Keratinocyte (primary cell): ENCODE measurements around the gene MTMR11. TPM values are rescaled to one million over a fixed set of nuclear protein-coding genes. Genes with fewer than 3 reads are reported as not detected.

Experiments used
- DNase-seq: peaks from one replicate; pipeline ENCODE4 v3.0.0-alpha.2; 2011; ENCODE audit warnings: low read depth, missing footprints, low spot score
- FAIRE-seq: peaks from 2 replicates; lab custom pipeline; 2011; peaks lifted over from hg19 to GRCh38; lab: Jason Lieb, UNC
- H2AFZ ChIP-seq: 2 replicates; pipeline ENCODE4 v1.6.0; 2012; ENCODE audit warnings: low read length, control low read depth, inconsistent platforms; ENCODE audit not compliant: control insufficient read depth
- H3K27ac ChIP-seq: 2 replicates; pipeline ENCODE4 v1.5.1; 2011; ENCODE audit warnings: low read length; ENCODE audit not compliant: control insufficient read depth, insufficient read depth
- H3K27me3 ChIP-seq: 3 replicates; pipeline ENCODE4 v1.6.0; 2011; ENCODE audit warnings: low read length; ENCODE audit not compliant: control insufficient read depth, insufficient read depth; ENCODE audit errors: extremely low read depth
- H3K36me3 ChIP-seq, 2 experiments: 2 replicates in 1 of 2; 3 replicates in 1 of 2; pipeline ENCODE4 v1.5.1; 2011; ENCODE audit warnings: low read length in 2 of 2, mild to moderate bottlenecking in 1 of 2; ENCODE audit not compliant: control insufficient read depth in 2 of 2, insufficient read depth in 2 of 2; ENCODE audit errors: extremely low read depth in 1 of 2
- H3K4me1 ChIP-seq: 3 replicates; pipeline ENCODE4 v1.5.1; 2011; ENCODE audit warnings: low read length; ENCODE audit not compliant: control insufficient read depth, insufficient read depth; ENCODE audit errors: extremely low read depth
- H3K4me2 ChIP-seq: 3 replicates; pipeline ENCODE4 v1.6.0; 2011; ENCODE audit warnings: low read depth, low read length; ENCODE audit not compliant: control insufficient read depth, insufficient read depth; ENCODE audit errors: extremely low read depth
- H3K4me3 ChIP-seq, 3 experiments: fragments of 200-600 bp in 1 of 3; sonication (generic) in 1 of 3; 2 replicates in 2 of 3; 3 replicates in 1 of 3; pipeline ENCODE4 v1.5.1; 2011 to 2016; ENCODE audit warnings: low read length in 3 of 3, mild to moderate bottlenecking in 3 of 3, control low read depth in 2 of 3, inconsistent platforms in 1 of 3, low read depth in 1 of 3, mixed read lengths in 1 of 3, mixed run types in 1 of 3, moderate library complexity in 1 of 3; ENCODE audit not compliant: control insufficient read depth in 2 of 3, insufficient read depth in 2 of 3; ENCODE audit errors: extremely low read depth in 1 of 3
- H3K79me2 ChIP-seq: 2 replicates; pipeline ENCODE4 v1.6.0; 2012; ENCODE audit warnings: low read length; ENCODE audit not compliant: control insufficient read depth, insufficient read depth
- H3K9ac ChIP-seq: 3 replicates; pipeline ENCODE4 v1.6.0; 2011; ENCODE audit warnings: low read length; ENCODE audit not compliant: control insufficient read depth, insufficient read depth; ENCODE audit errors: extremely low read depth
- H3K9me1 ChIP-seq: 3 replicates; pipeline ENCODE4 v1.6.0; 2011; ENCODE audit warnings: low read length; ENCODE audit not compliant: control insufficient read depth, insufficient read depth; ENCODE audit errors: extremely low read depth
- H3K9me3 ChIP-seq: 2 replicates; pipeline ENCODE4 v1.5.1; 2012; ENCODE audit warnings: low read depth, low read length; ENCODE audit not compliant: control insufficient read depth
- H4K20me1 ChIP-seq: 3 replicates; pipeline ENCODE4 v1.6.0; 2011; ENCODE audit warnings: low read length; ENCODE audit not compliant: control insufficient read depth, insufficient read depth; ENCODE audit errors: extremely low read depth
- EZH2 ChIP-seq: IDR thresholded peaks from one replicate; pipeline ENCODE4 v1.6.1; 2012; ENCODE audit warnings: inconsistent platforms, mild to moderate bottlenecking, low read length, moderate library complexity
- dilution Hi-C: fragments of 300-500 bp; cut with MboI; formaldehyde crosslinking; loops from one replicate; pipeline ENCODE4 v1.7.0; 2020; ENCODE audit warnings: low sequenced_read_pairs; ENCODE audit not compliant: extremely low pct_ligation_motif_present
- polyA plus RNA-seq, 5 experiments: library from polyadenylated mRNA; depleted of rRNA in 3 of 5; stranded (reverse) in 3 of 5; stranded (forward) in 1 of 5; unstranded in 1 of 5; fragments of >200 nt; gene quantifications; 1 replicate in 1 of 5; 2 replicates in 3 of 5; 3 replicates in 1 of 5; pipeline versions ENCODE4 v1.2.1 to v1.2.3, GENCODE V29; 2011 to 2012; ENCODE audit warnings: missing spikeins in 2 of 5, low read depth in 1 of 5, low replicate concordance in 1 of 5
- TF ChIP-seq, protein P1 (sequence below), 3 experiments: IDR thresholded peaks in 1 of 3; conservative IDR thresholded peaks in 1 of 3; optimal IDR thresholded peaks in 1 of 3; 2 replicates in 2 of 3; 3 replicates in 1 of 3; pipeline versions ENCODE3 to v1.5.1; 2011; ENCODE audit warnings: low read length in 3 of 3, mild to moderate bottlenecking in 3 of 3, moderate library complexity in 2 of 3, control low read depth in 1 of 3, inconsistent platforms in 1 of 3; ENCODE audit not compliant: insufficient read depth in 2 of 3; ENCODE audit errors: extremely low read depth in 1 of 3

The MTMR11 gene
- polyA plus RNA-seq, 1 donor (not counting 4 experiments of a cell fraction or from before 2014, with no cell fraction given): 11.8 TPM

DNA sequence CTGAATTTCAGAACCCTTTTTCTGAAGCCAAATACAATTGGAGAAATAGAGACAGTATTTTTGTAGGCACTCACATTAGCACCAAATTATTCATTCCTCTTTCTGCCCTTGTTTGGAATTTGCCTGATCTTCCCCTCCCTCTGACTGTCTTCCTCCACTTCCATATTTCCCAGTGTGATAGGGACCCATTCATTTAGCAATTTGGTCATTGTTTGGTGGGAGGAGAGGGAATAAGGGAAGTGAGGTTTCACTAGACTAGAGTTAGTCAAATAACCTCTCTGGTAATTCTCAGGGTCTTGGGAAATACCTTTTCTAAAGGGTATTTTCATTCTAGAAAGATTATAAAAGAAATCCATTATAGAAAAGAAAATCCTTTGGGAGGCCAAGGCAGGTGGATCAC lies 31.0 kb upstream of the MTMR11 start:
- Histone ChIP-seq H3K9ac (no peak overlapping the region), H3K4me1 (no peaks in the 10 kb centered on the region), H3K27me3 (no peaks in the 10 kb centered on the region), H2AFZ (no peak overlapping the region), H4K20me1 (no peaks in the 10 kb centered on the region), H3K79me2 (no peaks in the 10 kb centered on the region), H3K36me3 (peaks cover 15 to 25% of the 10 kb centered on the region in 2 experiments), H3K27ac (no peak overlapping the region), H3K9me1 (no peaks in the 10 kb centered on the region), H3K9me3 (no peaks in the 10 kb centered on the region), H3K4me3 (no peak overlapping the region), H3K4me2 (no peak overlapping the region)
- FAIRE-seq: no peak
- DNase-seq: no peak
- dilution Hi-C loops: no loop called here
- TF ChIP-seq EZH2: no peak
- TF ChIP-seq, protein P1, sequence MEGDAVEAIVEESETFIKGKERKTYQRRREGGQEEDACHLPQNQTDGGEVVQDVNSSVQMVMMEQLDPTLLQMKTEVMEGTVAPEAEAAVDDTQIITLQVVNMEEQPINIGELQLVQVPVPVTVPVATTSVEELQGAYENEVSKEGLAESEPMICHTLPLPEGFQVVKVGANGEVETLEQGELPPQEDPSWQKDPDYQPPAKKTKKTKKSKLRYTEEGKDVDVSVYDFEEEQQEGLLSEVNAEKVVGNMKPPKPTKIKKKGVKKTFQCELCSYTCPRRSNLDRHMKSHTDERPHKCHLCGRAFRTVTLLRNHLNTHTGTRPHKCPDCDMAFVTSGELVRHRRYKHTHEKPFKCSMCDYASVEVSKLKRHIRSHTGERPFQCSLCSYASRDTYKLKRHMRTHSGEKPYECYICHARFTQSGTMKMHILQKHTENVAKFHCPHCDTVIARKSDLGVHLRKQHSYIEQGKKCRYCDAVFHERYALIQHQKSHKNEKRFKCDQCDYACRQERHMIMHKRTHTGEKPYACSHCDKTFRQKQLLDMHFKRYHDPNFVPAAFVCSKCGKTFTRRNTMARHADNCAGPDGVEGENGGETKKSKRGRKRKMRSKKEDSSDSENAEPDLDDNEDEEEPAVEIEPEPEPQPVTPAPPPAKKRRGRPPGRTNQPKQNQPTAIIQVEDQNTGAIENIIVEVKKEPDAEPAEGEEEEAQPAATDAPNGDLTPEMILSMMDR (optimal IDR thresholded peaks at IDR 0.05 in 1 of 3, IDR thresholded peaks at IDR 0.05 in 1 of 3, conservative IDR thresholded peaks at IDR 0.05 in 1 of 3; ENCODE audit: extremely low read depth in 1 of 3, insufficient read depth in 2 of 3, low read length in 3 of 3): no peak

DNA sequence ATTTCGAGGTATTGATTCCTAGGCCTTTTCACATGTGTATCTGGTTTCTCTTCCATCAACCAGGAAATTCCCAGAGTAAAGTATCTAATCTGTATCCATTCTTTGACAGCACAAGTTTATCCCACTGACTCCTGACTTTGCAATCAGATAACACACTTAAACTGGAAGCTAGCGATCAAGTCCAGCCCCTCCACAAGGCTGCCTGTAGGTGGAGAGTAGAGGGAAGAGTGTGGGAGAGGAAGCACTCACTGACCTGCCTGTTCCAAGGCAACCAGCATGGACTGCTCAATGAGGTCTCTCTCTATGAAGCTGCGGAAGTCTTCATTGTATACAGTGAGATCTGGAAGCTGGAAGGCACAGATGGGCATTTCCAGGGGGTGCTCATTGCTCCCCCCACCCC lies 30.4 kb upstream of the MTMR11 start:
- no peak overlapping the region for H2AFZ ChIP-seq
- no peaks in the 10 kb centered on the region for H3K9me3 ChIP-seq
- dilution Hi-C loops: no loop called here
- H3K79me2 ChIP-seq: no peaks in the 10 kb centered on the region
- DNase-seq (no peak), FAIRE-seq (no peak)
- H3K9me1 ChIP-seq: no peaks in the 10 kb centered on the region
- TF ChIP-seq EZH2: no peak
- TF ChIP-seq, protein P1 (optimal IDR thresholded peaks at IDR 0.05 in 1 of 3, IDR thresholded peaks at IDR 0.05 in 1 of 3, conservative IDR thresholded peaks at IDR 0.05 in 1 of 3; ENCODE audit: extremely low read depth in 1 of 3, insufficient read depth in 2 of 3, low read length in 3 of 3): no peak
- H3K4me1 ChIP-seq: no peaks in the 10 kb centered on the region
- H4K20me1 ChIP-seq: no peaks in the 10 kb centered on the region
- H3K4me2 ChIP-seq: no peak overlapping the region
- H3K9ac ChIP-seq: no peak overlapping the region
- H3K4me3 ChIP-seq: no peak overlapping the region
- no peak overlapping the region for H3K27ac ChIP-seq
- peaks cover 15 to 23% of the 10 kb centered on the region in 2 experiments for H3K36me3 ChIP-seq
- H3K27me3 ChIP-seq: no peaks in the 10 kb centered on the region
